GM19468 (cell line): ENCODE data around the gene MAPRE2.
"Not testable (repeated sequence)": the region's sequence is repeated elsewhere in the genome, so short reads cannot be mapped to it uniquely, and the experiment has no call there.

ENCODE experiments used
- ATAC-seq: cut with Tn5 transposase; IDR thresholded peaks from one replicate; pipeline ENCODE4 v1.9.1; 2021; ENCODE audit warnings: mild to moderate bottlenecking, moderate library complexity, moderate number of reproducible peaks; ENCODE audit not compliant: unreplicated experiment; ENCODE audit errors: extremely low read depth

MAPRE2 gene

DNA sequence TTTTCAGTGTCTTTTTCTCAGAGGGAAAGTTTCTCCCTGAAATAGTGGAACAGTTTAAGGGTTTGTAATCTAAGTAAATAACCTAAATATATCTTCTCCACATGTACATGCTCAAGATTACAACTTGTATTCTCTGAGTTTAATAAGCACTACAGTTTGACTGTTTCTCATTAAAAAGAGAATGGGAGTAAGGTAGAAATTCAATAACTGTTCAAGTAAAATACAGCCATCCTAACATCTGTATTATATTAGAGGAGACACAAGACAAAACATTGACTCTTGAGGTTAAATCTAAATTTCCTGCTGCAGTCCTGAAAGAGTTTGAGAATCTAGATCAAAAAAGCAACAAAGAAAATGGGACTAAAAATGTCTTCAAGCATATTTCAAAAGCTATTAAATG lies 126.6 kb downstream of the MAPRE2 start:
- ATAC-seq = no peak

DNA sequence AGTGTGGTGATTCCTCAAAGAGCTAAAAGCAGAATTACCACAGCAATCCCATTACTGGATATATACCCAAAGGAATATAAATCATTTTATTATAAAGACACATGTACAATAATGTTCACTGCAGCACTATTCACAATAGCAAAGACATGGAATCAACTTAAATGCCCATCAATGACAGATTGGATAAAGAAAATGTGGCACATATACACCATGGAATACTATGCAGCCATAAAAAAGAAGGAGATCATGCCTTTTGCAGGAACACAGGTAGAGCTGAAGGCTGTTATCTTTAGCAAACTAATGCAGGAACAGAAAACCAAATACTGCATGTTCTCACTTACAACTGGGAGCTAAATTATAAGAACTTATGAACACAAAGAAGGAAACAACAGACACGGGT lies 129.1 kb downstream of the MAPRE2 start:
- not testable (repeated sequence) for ATAC-seq

DNA sequence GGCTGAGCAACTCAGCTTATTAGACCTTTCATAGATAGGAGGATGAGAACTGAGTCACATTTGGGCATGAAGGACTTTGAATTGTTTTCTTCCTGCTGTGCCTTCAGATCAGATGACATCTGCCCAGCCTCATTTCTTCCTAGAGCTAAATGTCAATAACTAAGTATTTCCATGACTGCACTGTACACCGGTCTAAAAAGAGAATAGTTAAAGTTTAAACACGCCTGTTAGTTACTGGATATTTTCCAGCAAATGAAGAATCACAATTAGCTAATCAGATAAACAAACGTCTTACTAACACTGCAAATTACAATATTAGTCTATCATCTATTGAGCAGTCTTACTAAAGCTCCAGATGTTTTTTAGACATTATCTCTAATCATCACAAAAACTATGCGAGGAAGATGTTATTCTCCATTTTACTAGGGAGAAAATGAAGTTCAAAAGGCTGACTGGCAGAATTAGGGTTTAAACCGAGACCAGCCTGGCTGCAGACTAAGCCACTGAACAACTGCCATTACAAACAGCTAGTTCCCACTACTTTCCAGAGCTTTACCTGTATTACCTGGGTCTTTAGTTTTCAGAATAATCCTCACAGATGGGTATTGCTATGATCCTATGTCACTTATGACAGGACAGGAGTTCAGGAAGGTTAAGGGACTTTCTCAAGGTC lies 130.2 kb downstream of the MAPRE2 start:
- no peak for ATAC-seq

DNA sequence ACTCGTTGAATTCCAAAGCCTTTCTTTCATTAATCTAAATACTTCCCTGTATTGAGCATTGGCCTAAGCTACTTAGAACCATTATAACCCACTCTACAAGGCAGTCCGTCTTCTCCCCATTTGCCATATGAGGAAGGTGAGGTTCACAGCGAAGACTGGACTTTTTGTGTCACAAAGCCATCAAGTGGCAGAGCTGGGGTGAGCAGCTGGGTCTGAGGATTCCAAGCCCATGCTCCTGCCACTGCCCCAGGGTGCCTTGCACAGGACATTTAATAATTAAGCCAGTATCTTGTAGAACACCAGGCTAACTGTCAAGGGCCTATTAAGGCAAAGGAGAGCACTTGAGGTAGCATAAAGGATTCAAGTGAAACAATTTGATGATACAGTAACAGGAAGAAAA lies 130.8 kb downstream of the MAPRE2 start:
- no peak for ATAC-seq

DNA sequence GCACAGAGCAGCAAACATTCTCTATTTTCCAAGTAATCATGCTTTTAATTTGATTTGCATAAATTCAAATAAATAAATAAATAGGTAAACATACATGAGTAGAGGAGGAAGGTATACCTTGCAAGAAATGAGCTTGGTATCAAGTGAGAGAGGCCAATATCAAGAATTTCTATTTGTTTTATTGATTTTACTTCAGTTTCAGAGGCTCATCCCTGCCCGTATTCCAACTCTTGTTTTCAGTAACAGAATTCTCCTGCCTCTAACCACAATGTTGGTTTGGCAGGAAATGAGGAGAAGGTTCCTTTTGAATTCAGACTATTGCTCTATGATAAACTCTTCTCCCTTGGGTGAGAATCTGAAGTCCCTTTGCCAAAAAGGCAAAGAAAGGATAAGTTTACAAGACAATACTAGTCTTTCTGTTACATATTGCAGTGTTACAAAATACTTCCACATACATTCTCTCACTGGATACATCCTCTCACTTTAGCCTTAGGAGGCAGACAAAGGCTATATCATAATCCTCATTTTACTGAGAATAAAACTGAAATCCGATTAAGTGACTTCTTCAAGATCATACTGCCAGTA lies 131.3 kb downstream of the MAPRE2 start:
- ATAC-seq = no peak

DNA sequence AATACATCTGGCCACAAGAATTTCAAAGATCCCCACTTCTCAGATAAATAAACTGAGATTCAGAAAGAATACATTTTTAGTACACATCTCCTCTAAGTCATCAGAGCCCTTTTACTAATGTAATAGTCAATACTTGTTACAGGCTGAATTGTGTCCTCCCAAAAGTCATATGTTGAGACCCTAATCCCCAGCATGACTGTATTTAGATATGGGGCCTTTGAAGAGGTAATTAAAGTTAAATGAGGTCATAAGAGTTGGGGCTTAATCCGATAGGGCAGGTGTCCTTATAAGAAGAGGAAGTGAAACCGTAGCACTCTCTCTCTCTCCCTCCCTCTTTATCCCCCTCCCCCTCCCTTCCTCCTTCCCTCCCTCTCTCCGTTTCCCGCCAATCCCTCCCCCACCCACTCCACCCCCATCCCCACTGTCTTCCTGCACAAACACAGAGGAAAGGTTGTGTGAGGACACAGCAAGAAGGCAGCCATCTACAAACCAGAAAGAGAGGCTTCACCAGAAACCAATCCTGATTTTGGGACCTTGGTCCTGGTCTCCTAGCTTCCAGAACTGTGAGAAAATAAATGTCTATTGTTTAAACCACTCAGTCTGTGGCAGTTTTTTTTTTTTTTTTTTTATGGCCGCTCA lies 133.0 kb downstream of the MAPRE2 start:
- ATAC-seq = peak; percentile 47

DNA sequence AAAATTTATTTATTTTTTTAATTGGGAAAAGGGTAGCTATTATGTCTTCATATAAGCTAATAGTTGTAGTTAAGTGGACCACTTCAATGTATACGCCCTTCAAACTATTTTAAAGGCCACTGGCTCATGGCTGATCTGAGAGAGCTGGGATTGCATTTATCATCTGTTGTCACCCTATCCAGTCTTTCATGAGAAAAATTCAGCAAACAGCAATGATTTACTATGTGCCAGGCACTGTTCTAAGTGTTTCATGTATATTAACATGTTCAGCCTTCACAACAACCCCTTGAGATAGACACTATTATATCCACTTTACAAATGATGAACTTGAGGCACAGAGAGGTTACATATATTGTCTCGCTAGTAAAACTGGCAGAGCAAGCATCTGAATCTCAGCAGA lies 133.5 kb downstream of the MAPRE2 start:
- ATAC-seq = no peak

DNA sequence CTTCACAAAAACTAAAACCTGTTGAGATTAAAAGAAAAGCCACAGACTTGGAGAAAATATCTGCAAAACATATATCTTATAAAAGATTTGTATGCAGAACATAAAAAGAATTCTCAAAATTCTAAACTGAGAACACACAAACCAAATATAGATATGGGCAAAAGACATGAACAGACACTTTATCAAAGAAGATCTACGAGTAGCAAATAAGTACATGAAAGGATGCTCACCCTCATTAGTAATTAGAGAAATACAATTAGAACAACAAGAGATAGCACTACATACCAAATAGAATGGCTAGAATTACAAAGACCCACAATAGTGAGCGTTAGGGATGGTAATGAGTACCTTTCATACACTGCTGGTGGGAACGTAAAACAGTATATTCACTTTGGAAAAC lies 135.7 kb downstream of the MAPRE2 start:
- no peak for ATAC-seq

DNA sequence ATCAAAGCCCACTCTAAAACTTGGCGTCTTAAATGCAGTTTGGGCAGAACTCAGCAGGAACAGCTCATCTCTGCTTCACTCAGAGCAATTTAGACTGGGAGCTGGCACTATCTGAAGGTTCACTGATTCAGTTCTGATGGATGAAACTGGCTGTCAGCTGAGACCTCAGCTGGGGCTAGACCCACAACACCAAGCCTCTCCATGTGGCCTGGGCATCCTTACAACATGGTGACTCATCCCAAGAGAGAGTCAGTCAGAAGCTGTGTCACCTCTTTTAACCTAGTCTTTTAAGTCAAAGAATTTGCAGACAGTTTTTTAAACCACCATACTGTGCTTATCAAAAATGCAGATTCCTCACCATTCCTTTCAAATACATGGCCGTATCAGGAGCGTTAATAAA lies 137.0 kb downstream of the MAPRE2 start:
- no peak for ATAC-seq

DNA sequence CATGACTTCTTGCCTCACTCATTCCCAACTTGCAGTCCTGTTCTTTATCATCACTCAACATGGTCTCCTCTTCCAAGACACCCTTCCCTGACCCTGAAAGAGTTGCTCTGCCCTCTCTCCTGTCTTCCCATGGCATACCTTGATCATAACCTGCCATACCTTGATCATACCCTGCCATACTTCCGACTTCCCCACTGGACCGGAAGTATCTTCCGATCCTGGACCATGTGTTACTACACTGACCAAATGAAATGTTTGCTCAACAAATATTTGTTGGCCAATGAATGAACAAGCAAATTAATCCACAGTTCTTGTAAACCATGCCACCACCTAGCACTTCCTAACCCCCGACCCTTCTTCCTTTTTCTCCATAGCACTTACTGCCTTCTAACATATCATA lies 138.7 kb downstream of the MAPRE2 start:
- ATAC-seq = no peak

DNA sequence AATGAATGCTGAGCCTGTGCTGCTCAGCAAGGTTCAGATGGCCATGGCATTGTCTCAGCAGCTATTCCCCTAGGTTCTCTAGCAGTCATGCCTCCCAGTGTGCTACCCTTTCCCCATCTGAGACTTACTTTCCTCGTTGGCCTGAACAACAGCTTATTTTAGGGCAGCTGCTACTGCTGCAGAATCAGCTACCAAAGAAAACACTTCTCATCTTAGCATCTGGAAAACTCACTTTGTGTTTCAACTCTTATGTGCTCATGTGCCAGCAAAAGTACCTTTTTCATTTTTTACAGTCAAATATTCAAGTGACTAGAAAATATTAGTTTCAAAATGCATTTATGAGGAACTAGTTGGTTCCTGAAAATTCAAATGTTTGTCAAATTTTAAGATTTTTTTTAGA lies 139.2 kb downstream of the MAPRE2 start:
- ATAC-seq = no peak

DNA sequence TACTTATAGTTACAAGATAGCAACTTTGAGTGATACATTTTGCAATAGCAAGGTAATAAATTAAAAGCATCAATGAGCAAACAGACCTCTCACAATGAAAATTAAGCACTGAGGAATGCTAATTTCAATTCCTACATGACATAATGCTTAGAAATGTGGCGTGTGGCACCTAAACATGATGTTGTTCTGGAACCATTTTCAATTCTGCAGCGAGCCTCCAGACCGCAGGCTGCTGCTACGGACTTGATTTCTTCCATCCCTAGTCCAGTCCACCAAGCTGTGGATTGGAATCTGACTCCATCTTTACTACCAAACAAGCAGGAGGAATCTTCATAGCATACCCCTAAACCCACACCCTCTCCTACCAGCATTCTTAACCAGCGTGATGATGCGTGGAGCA lies 140.9 kb downstream of the MAPRE2 start:
- ATAC-seq = no peak

DNA sequence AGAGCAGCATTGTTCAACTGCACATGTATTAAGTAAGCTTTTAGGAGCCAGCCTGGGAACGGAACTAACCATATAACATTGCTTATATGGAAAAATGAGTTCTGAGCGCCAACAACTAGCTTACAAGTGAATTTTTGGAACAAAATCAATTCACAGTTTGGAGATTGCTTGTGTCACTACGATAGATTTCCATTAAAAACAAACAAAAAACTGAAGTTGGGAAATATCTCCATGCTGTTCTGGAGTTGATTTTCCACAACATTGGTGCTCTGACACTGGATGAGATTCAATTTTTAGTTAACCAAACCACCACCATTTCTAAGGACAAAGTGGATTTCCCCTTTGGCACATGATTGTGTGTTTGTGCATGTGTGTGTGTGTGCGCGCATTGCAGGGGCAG lies 142.7 kb downstream of the MAPRE2 start:
- no peak for ATAC-seq

DNA sequence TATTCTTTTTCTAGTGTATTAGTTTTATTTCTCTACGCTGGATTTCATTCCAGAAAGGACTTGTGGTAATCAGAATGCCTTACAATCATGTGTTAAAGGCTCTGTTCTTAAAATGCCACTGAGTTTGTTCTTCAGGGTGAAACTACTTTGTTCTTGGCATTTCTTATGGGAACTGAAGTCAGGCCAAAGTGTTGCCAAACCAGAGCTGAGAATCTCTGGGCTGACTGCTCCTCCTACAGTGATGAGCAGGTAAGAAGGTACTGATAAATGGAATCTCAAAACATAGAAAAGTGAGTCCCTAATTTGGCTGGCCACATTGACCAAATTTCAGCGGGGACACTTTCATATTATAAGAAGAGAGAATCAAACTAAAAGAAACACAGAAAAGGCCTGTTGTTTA lies 144.6 kb downstream of the MAPRE2 start:
- no peak for ATAC-seq

DNA sequence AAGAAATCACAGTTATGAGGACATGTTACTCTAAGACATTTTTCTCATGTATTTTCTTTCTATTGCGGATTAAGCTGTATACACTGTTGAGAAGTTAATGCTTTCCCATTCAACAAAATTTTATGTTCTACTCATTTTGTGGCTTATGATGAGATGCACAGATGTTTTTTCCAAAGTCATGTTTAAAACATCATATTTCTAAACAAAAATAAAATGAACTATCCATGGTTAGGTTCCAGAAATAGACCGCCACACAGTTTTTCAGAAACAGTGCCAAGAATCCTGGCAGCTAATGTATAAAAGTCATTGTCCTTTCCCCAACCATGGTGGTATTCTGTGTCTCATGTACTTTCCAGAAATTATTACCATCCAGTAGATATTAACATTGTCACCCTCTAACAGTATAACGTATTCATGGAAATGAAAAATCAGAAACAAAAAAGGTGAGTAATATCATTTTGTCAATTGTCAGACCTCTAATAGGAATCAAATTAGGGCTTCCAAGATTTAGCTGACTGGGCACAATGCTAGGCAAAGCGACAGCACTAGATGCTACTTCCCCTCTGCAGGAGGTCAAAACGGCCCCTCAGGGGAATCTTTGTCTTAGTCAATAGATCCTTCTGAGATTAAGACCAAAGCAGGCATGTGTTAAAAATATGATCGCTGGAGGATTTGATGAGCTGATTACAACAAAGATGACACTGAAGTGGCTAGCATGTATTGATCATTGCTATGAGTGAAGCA lies 145.2 kb downstream of the MAPRE2 start:
- no peak for ATAC-seq

DNA sequence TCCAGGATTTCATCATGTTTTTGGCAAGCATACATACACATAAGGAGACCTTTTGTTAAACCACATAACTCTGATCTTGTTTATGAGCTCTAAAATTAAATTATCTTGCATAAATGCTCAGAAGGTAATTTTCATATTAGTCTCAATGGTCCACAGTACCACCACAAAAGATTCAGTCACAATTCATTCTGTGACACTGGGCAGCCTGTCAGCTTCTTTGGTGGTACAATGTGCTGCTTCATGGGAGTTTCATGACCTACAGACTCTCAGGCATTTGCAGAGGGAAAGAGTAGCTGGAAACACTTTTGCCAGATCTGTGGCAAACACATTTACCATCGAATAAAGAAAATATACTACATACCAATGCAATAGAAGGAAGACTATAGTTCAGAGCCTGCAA lies 148.3 kb downstream of the MAPRE2 start:
- no peak for ATAC-seq

DNA sequence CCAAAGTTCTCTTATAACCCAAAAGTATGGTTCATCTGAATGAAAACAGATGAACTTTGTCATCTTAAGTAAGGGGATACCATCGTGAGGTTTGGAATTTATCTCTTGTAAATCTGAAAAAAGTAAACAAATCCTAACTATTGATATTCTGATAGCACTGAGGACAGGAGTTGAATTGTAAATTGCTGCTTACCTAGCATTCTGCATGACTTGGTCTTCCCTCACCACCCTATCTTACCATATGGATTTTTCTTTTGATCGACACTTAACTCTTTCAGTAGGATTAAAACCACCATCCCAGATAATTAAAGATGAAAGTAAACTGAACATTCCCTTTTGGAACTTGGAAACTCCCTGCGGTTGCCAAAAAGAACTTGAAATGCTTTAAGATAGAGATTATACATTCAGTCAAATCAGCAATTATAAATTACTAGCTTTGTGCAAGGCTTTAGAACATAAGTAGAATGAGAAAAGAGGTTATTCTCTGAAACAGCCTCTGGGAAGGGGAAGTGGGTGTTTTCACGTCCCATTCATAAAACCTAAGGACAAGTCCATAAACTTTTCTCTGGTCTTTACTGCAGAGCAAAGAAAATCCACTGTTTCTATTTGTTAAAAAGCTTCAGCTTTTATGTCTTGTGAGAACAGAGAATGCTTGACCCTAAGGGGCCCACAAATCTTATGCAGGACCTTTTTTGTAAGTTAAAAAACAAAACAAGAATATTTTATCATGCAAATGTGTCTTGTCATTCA lies 149.9 kb downstream of the MAPRE2 start:
- ATAC-seq = no peak

DNA sequence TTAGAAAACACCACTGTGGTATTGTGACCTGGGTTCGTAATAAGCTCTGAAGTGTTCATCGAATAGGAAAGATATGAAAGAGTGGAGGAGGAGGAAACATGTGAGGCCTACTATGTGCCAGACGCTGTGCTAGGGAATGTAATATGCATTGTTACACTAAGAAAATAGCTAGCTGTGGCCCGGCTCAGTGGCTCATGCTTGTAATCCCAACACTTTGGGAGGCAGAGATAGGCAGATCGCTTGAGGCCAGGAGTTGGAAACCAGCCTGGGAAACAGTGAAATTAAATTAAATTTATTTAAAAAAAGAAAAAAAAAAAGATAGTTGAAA lies 150.4 kb downstream of the MAPRE2 start:
- ATAC-seq = no peak

DNA sequence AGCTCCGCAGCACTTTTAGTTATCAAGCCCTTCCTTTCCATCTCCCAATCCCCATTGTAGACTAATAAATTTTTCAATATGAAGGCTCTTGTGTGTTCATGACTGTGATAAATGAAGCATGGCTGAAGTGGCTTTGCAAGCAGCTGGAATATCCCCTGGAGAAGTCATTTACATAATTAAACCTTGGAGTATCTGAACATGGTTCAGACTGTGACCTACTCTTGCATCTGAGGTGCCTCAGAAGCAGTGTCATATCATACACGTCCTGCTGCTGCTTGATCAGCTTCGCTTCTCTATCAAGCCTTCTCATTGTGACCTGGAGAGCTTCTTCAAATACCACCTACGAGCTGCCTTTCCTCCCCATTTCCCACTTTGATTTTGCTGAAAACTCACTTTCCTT lies 151.2 kb downstream of the MAPRE2 start:
- no peak for ATAC-seq
